Measurements from ENCODE around the gene ARHGAP8.

Gene ARHGAP8

GRCh38 chr22:44888491-44889254 lies 136.3 kb downstream of the ARHGAP8 start:
- Mint-ChIP-seq H3K27ac (no peak overlapping the region), H3K9me3 (no peaks in the 10 kb centered on the region), H3K36me3 (ENCODE audit: low read depth) (peaks cover 15% of the 10 kb centered on the region), H3K27me3 (ENCODE audit: low read depth) (no peaks in the 10 kb centered on the region), H3K4me1 (no peaks in the 10 kb centered on the region), H3K4me3 (no peak overlapping the region)
- TF ChIP-seq CTCF (IDR thresholded peaks at IDR 0.05; ENCODE audit: unreplicated experiment in 3 of 3): no peak

GRCh38 chr22:44889255-44889878 lies 137.0 kb downstream of the ARHGAP8 start:
- no peaks in the 10 kb centered on the region for H3K27me3 Mint-ChIP-seq (ENCODE audit: low read depth)
- no peaks in the 10 kb centered on the region for H3K9me3 Mint-ChIP-seq
- H3K36me3 Mint-ChIP-seq (ENCODE audit: low read depth): peaks cover 15% of the 10 kb centered on the region
- no peaks in the 10 kb centered on the region for H3K4me1 Mint-ChIP-seq
- H3K4me3 Mint-ChIP-seq: no peak overlapping the region
- no peak overlapping the region for H3K27ac Mint-ChIP-seq
- TF ChIP-seq CTCF (IDR thresholded peaks at IDR 0.05; ENCODE audit: unreplicated experiment in 3 of 3): no peak

- Mint-ChIP-seq H3K4me1 (no peaks in the 10 kb centered on the region), H3K36me3 (ENCODE audit: low read depth) (peaks cover 20% of the 10 kb centered on the region), H3K27ac (no peak overlapping the region), H3K4me3 (no peak overlapping the region), H3K27me3 (ENCODE audit: low read depth) (no peaks in the 10 kb centered on the region), H3K9me3 (no peaks in the 10 kb centered on the region)
- TF ChIP-seq CTCF (IDR thresholded peaks at IDR 0.05; ENCODE audit: unreplicated experiment in 3 of 3): no peak
Observed at GRCh38 chr22:44890416-44891292, 138.3 kb downstream of the ARHGAP8 start.

GRCh38 chr22:44891293-44891747 lies 138.9 kb downstream of the ARHGAP8 start:
- Mint-ChIP-seq H3K9me3 (no peaks in the 10 kb centered on the region), H3K4me1 (no peaks in the 10 kb centered on the region), H3K27ac (no peak overlapping the region), H3K36me3 (ENCODE audit: low read depth) (peaks cover 20% of the 10 kb centered on the region), H3K27me3 (ENCODE audit: low read depth) (no peaks in the 10 kb centered on the region), H3K4me3 (no peak overlapping the region)
- no peak for TF ChIP-seq CTCF (IDR thresholded peaks at IDR 0.05; ENCODE audit: unreplicated experiment in 3 of 3)

- TF ChIP-seq CTCF (IDR thresholded peaks at IDR 0.05; ENCODE audit: unreplicated experiment in 3 of 3): no peak
- Mint-ChIP-seq H3K27me3 (ENCODE audit: low read depth) (no peaks in the 10 kb centered on the region), H3K36me3 (ENCODE audit: low read depth) (peaks cover 24% of the 10 kb centered on the region), H3K27ac (no peak overlapping the region), H3K9me3 (no peaks in the 10 kb centered on the region), H3K4me3 (no peak overlapping the region), H3K4me1 (no peaks in the 10 kb centered on the region)
Observed at GRCh38 chr22:44891791-44892190, 139.4 kb downstream of the ARHGAP8 start.

All from nephron (organoid).